Endothelial cell of umbilical vein (primary cell): ENCODE measurements around the gene ASXL2. TPM values are rescaled to one million over a fixed set of nuclear protein-coding genes. Genes with fewer than 3 reads are reported as not detected.

ENCODE experiments used
- BruUV-seq: library from RNA; stranded (reverse); fragments of 400-500 nt; replicated peaks from 2 replicates; lab custom pipeline; 2021; lab: Mats Ljungman, UMichigan
- CTCF ChIA-PET: fragments of 300-600, 350-600 bp; sonication (Branson Sonifier 250); formaldehyde crosslinking; loops from one replicate; lab custom pipeline; 2021; ENCODE audit warnings: antibody characterized with exemption, inconsistent platforms; lab: Charles Lee
- POLR2A ChIA-PET: fragments of 300-600, 350-600 bp; sonication (Branson Sonifier 250); formaldehyde crosslinking; loops from one replicate; lab custom pipeline; 2021; ENCODE audit warnings: antibody characterized with exemption, inconsistent platforms; lab: Charles Lee
- DNase-seq: peaks from one replicate; pipeline ENCODE4 v3.0.0-alpha.2; 2011; ENCODE audit warnings: low read depth, low spot score
- FAIRE-seq: peaks from 2 replicates; lab custom pipeline; 2011; peaks lifted over from hg19 to GRCh38; lab: Jason Lieb, UNC
- H2AFZ ChIP-seq: 2 replicates; pipeline ENCODE4 v1.6.0; 2012; ENCODE audit warnings: low read depth, low read length, control low read depth, inconsistent platforms
- H3K27ac ChIP-seq: 2 replicates; pipeline ENCODE4 v1.5.1; 2011; ENCODE audit warnings: low read depth, mild to moderate bottlenecking, control low read depth, low read length, moderate library complexity; ENCODE audit not compliant: insufficient read depth
- H3K27me3 ChIP-seq, 2 experiments: 2 replicates each; pipeline versions ENCODE4 v1.6.0 to v1.6.1; 2011; ENCODE audit warnings: low read length in 2 of 2, mixed read lengths in 1 of 2; ENCODE audit not compliant: control insufficient read depth in 2 of 2, insufficient read depth in 2 of 2
- H3K36me3 ChIP-seq, 2 experiments: 2 replicates in 1 of 2; 3 replicates in 1 of 2; pipeline ENCODE4 v1.5.1; 2011; ENCODE audit warnings: low read length in 2 of 2, mild to moderate bottlenecking in 1 of 2, moderate library complexity in 1 of 2; ENCODE audit not compliant: control insufficient read depth in 2 of 2, insufficient read depth in 2 of 2; ENCODE audit errors: extremely low read depth in 1 of 2
- H3K4me1 ChIP-seq: 3 replicates; pipeline ENCODE4 v1.5.1; 2011; ENCODE audit warnings: mild to moderate bottlenecking, low read length; ENCODE audit not compliant: control insufficient read depth, insufficient read depth; ENCODE audit errors: extremely low read depth
- H3K4me2 ChIP-seq: 2 replicates; pipeline ENCODE4 v1.6.1; 2011; ENCODE audit warnings: low read length, control low read depth, mixed read lengths; ENCODE audit not compliant: insufficient read depth
- H3K4me3 ChIP-seq, 3 experiments: fragments of 200-600 bp in 1 of 3; sonication (generic), shearing (Covaris generic) in 1 of 3; replicated peaks in 1 of 3; 2 replicates each; pipeline ENCODE4 v1.5.1; 2011 to 2016; ENCODE audit warnings: control low read depth in 3 of 3, low read length in 3 of 3, mild to moderate bottlenecking in 2 of 3, inconsistent platforms in 1 of 3, low read depth in 1 of 3, moderate library complexity in 1 of 3; ENCODE audit not compliant: insufficient read depth in 1 of 3
- H3K79me2 ChIP-seq: 2 replicates; pipeline ENCODE4 v1.6.0; 2012; ENCODE audit warnings: low read length, inconsistent platforms; ENCODE audit not compliant: control insufficient read depth, insufficient read depth
- H3K9ac ChIP-seq: replicated peaks from 2 replicates; pipeline ENCODE3; 2011; ENCODE audit warnings: low read length, control low read depth; ENCODE audit not compliant: insufficient read depth; ENCODE audit errors: extremely low read depth
- H3K9me1 ChIP-seq: replicated peaks from 3 replicates; pipeline ENCODE4 v1.6.0; 2011; ENCODE audit warnings: mild to moderate bottlenecking, low read length; ENCODE audit not compliant: control insufficient read depth, insufficient read depth; ENCODE audit errors: extremely low read depth
- H3K9me3 ChIP-seq: replicated peaks from 2 replicates; pipeline ENCODE4 v1.5.1; 2012; ENCODE audit warnings: low read length, inconsistent platforms; ENCODE audit not compliant: control insufficient read depth, insufficient read depth
- H4K20me1 ChIP-seq: replicated peaks from 2 replicates; pipeline ENCODE3; 2011; ENCODE audit warnings: mild to moderate bottlenecking, low read length; ENCODE audit not compliant: control insufficient read depth, insufficient read depth; ENCODE audit errors: extremely low read depth
- CTCF ChIP-seq, 2 donors: IDR thresholded peaks; 1 replicate in 1 of 2; 2 replicates in 1 of 2; pipeline ENCODE4 v1.5.1; 2011; ENCODE audit warnings: low read length in 2 of 2, mild to moderate bottlenecking in 2 of 2, moderate library complexity in 2 of 2, control low read depth in 1 of 2, inconsistent platforms in 1 of 2, low read depth in 1 of 2; ENCODE audit not compliant: insufficient read depth in 1 of 2; ENCODE audit errors: extremely low read depth in 1 of 2
- EZH2 ChIP-seq: IDR thresholded peaks from 2 replicates; pipeline ENCODE4 v1.6.1; 2012; ENCODE audit warnings: borderline replicate concordance, low read depth, mild to moderate bottlenecking, moderate library complexity, low read length, inconsistent platforms; ENCODE audit not compliant: severe bottlenecking
- FOS ChIP-seq: IDR thresholded peaks from 2 replicates; pipeline ENCODE4 v1.6.1; 2011; ENCODE audit warnings: mild to moderate bottlenecking, low read length, moderate library complexity, borderline replicate concordance; ENCODE audit not compliant: insufficient read depth
- GATA2 ChIP-seq: IDR thresholded peaks from 2 replicates; pipeline ENCODE4 v1.7.0; 2011; ENCODE audit warnings: low read depth, mild to moderate bottlenecking, moderate library complexity, mixed read lengths, low read length; ENCODE audit not compliant: insufficient read length, insufficient read depth
- JUN ChIP-seq: IDR thresholded peaks from 2 replicates; pipeline ENCODE4 v1.6.1; 2011; ENCODE audit warnings: borderline replicate concordance, low read depth; ENCODE audit not compliant: insufficient read length, insufficient read depth
- MAX ChIP-seq: IDR thresholded peaks from 2 replicates; pipeline ENCODE4 v1.6.1; 2011; ENCODE audit not compliant: insufficient read depth, insufficient read length
- MYC ChIP-seq: IDR thresholded peaks from one replicate; pipeline ENCODE4 v1.6.1; 2011; ENCODE audit warnings: mild to moderate bottlenecking, low read depth, low read length
- POLR2A ChIP-seq: IDR thresholded peaks from 2 replicates; pipeline ENCODE4 v1.6.1; 2012; ENCODE audit warnings: low read depth, mild to moderate bottlenecking, control low read depth, low read length
- POLR2AphosphoS5 ChIP-seq: IDR thresholded peaks from 2 replicates; pipeline ENCODE4 v1.6.1; 2012; ENCODE audit warnings: low read depth, mild to moderate bottlenecking, control low read depth, low read length, moderate library complexity; ENCODE audit not compliant: insufficient read depth
- dilution Hi-C: fragments of 300-500 bp; cut with MboI; formaldehyde crosslinking; loops from one replicate; pipeline ENCODE4 v1.15.0; 2019; ENCODE audit warnings: low sequenced_read_pairs; ENCODE audit not compliant: extremely low pct_ligation_motif_present
- intact Hi-C: fragments of 100-400 bp; cut with micrococcal nuclease; formaldehyde crosslinking; loops from one replicate; pipeline ENCODE4 v1.10.0; 2022
- polyA plus RNA-seq, 4 experiments: library from polyadenylated mRNA; depleted of rRNA in 3 of 4; stranded (reverse) in 3 of 4; unstranded in 1 of 4; fragments of >200 nt; gene quantifications; 2 replicates each; pipeline versions ENCODE4 v1.2.1 to v1.2.3, GENCODE V29; 2011 to 2012; ENCODE audit warnings: missing spikeins in 1 of 4
- total RNA-seq: library from RNA; stranded (reverse); gene quantifications from 2 replicates; pipeline ENCODE4 v1.2.3, GENCODE V29; 2021

ASXL2 gene
- total and polyA plus RNA-seq, 2 donors (not counting 3 experiments of a cell fraction or from before 2014, with no cell fraction given): 6.1 to 33.8 TPM

- Histone ChIP-seq H3K27ac (no peak overlapping the region), H3K36me3 (peaks cover 3 to 11% of the 10 kb centered on the region in 2 experiments), H3K4me3 (no peak overlapping the region), H3K27me3 (no peaks in the 10 kb centered on the region), H3K79me2 (peaks cover 6% of the 10 kb centered on the region), H3K9me1 (no peaks in the 10 kb centered on the region), H3K4me2 (no peak overlapping the region), H2AFZ (no peak overlapping the region), H3K9ac (no peak overlapping the region), H3K9me3 (no peaks in the 10 kb centered on the region), H4K20me1 (no peaks in the 10 kb centered on the region), H3K4me1 (no peaks in the 10 kb centered on the region)
- DNase-seq (no peak), FAIRE-seq (no peak)
- POLR2A ChIA-PET: no interaction called here
- TF ChIP-seq JUN: no peak
- intact Hi-C loops: no loop called here
- BruUV-seq: no TSS peak
- dilution Hi-C loops: no loop called here
- CTCF ChIA-PET: no interaction called here
These were observed 72.3 kb downstream of the ASXL2 start for GRCh38 chr2:25805987-25806386.

- CTCF ChIA-PET: interaction anchor here (0.6 kb wide), 1 partner anchor 9 kb away, joined by 3 read pairs; no protein-coding TSS in a partner anchor
These were observed 73.9 kb downstream of the ASXL2 start for GRCh38 chr2:25804338-25804737.

More at GRCh38 chr2:25804338-25804737, 73.9 kb downstream of the ASXL2 start:
- DNase-seq (no peak), FAIRE-seq (no peak)
- POLR2A ChIA-PET: no interaction called here
- no peaks in the 10 kb centered on the region for H3K9me1 ChIP-seq
- H3K4me3 ChIP-seq: no peak overlapping the region
- dilution Hi-C loops: no loop called here
- H4K20me1 ChIP-seq: no peaks in the 10 kb centered on the region
- no peak overlapping the region for H3K27ac ChIP-seq
- no peak overlapping the region for H3K4me2 ChIP-seq
- H2AFZ ChIP-seq: no peak overlapping the region
- no peak overlapping the region for H3K9ac ChIP-seq
- H3K27me3 ChIP-seq: no peaks in the 10 kb centered on the region
- no TSS peak for BruUV-seq
- peaks cover 4% of the 10 kb centered on the region for H3K79me2 ChIP-seq
- intact Hi-C loops: no loop called here
- peaks cover 3 to 11% of the 10 kb centered on the region in 2 experiments for H3K36me3 ChIP-seq
- TF ChIP-seq EZH2 (no peak), POLR2AphosphoS5 (no peak), FOS (no peak), MYC (no peak), MAX (no peak), POLR2A (no peak), GATA2 (no peak), JUN (no peak), CTCF (IDR thresholded peaks at IDR 0.05; ENCODE audit: extremely low read depth in 1 of 2, insufficient read depth in 1 of 2, low read depth in 1 of 2, low read length in 2 of 2) (no peak)
- no peaks in the 10 kb centered on the region for H3K9me3 ChIP-seq
- H3K4me1 ChIP-seq: no peaks in the 10 kb centered on the region
